ENCODE data around the gene PDE8B.

PDE8B gene

GRCh38 chr5:77208507-77209163, 1.8 kb upstream of the PDE8B start:
- Mint-ChIP-seq H3K36me3 (ENCODE audit: low read depth) (no peaks in the 10 kb centered on the region), H3K27ac (no peak overlapping the region), H3K9me3 (no peaks in the 10 kb centered on the region), H3K4me3 (no peak overlapping the region), H3K4me1 (peaks cover 11% of the 10 kb centered on the region), H3K27me3 (peaks cover 48% of the 10 kb centered on the region)
- DNase-seq (no peak), ATAC-seq (no peak)

GRCh38 chr5:77209495-77210090, 887 bp upstream of the PDE8B start:
- no peaks in the 10 kb centered on the region for H3K36me3 Mint-ChIP-seq (ENCODE audit: low read depth)
- H3K4me3 Mint-ChIP-seq, result peak overlapping the region; percentile 75
- H3K27ac Mint-ChIP-seq, result no peak overlapping the region
- ATAC-seq (no peak), DNase-seq (no peak)
- H3K4me1 Mint-ChIP-seq, result peaks cover 11% of the 10 kb centered on the region
- H3K27me3 Mint-ChIP-seq, result peaks cover 57% of the 10 kb centered on the region
- no peaks in the 10 kb centered on the region for H3K9me3 Mint-ChIP-seq

- no peak for ATAC-seq
Measured at GRCh38 chr5:77210964-77211690, 647 bp downstream of the PDE8B start.

GRCh38 chr5:77211691-77212047, 1.2 kb downstream of the PDE8B start:
- DNase-seq (no peak), ATAC-seq (no peak)
- H3K36me3 Mint-ChIP-seq (ENCODE audit: low read depth), result no peaks in the 10 kb centered on the region
- H3K27me3 Mint-ChIP-seq, result peaks cover 66% of the 10 kb centered on the region
- no peak overlapping the region for H3K27ac Mint-ChIP-seq
- no peaks in the 10 kb centered on the region for H3K9me3 Mint-ChIP-seq
- H3K4me3 Mint-ChIP-seq, result peak overlapping the region; percentile 67
- H3K4me1 Mint-ChIP-seq, result peaks cover 11% of the 10 kb centered on the region

More at GRCh38 chr5:77210964-77211690, 647 bp downstream of the PDE8B start:
- no peak for DNase-seq
- Mint-ChIP-seq H3K36me3 (ENCODE audit: low read depth) (no peaks in the 10 kb centered on the region), H3K27ac (no peak overlapping the region), H3K4me3 (peak overlapping the region; percentile 67), H3K4me1 (peaks cover 11% of the 10 kb centered on the region), H3K27me3 (peaks cover 67% of the 10 kb centered on the region), H3K9me3 (no peaks in the 10 kb centered on the region)

GRCh38 chr5:77213601-77214000, 3.1 kb downstream of the PDE8B start:
- DNase-seq (no peak), ATAC-seq (no peak)
- Mint-ChIP-seq H3K4me1 (peaks cover 11% of the 10 kb centered on the region), H3K27ac (no peak overlapping the region), H3K27me3 (peaks cover 62% of the 10 kb centered on the region), H3K9me3 (no peaks in the 10 kb centered on the region), H3K36me3 (ENCODE audit: low read depth) (no peaks in the 10 kb centered on the region), H3K4me3 (no peak overlapping the region)

- no peak for DNase-seq
- Mint-ChIP-seq H3K36me3 (ENCODE audit: low read depth) (no peaks in the 10 kb centered on the region), H3K27ac (no peak overlapping the region), H3K4me1 (peaks cover 11% of the 10 kb centered on the region), H3K9me3 (no peaks in the 10 kb centered on the region), H3K27me3 (peaks cover 57% of the 10 kb centered on the region), H3K4me3 (no peak overlapping the region)
- no peak for ATAC-seq
Measured at GRCh38 chr5:77214151-77214550, 3.7 kb downstream of the PDE8B start.

GRCh38 chr5:77218263-77218662, 7.8 kb downstream of the PDE8B start:
- H3K36me3 Mint-ChIP-seq (ENCODE audit: low read depth), result no peaks in the 10 kb centered on the region
- peaks cover 36% of the 10 kb centered on the region for H3K27me3 Mint-ChIP-seq
- DNase-seq (no peak), ATAC-seq (no peak)
- H3K27ac Mint-ChIP-seq, result no peak overlapping the region
- no peak overlapping the region for H3K4me3 Mint-ChIP-seq
- H3K9me3 Mint-ChIP-seq, result no peaks in the 10 kb centered on the region
- H3K4me1 Mint-ChIP-seq, result no peaks in the 10 kb centered on the region

GRCh38 chr5:77221115-77221514, 10.6 kb downstream of the PDE8B start:
- Mint-ChIP-seq H3K4me1 (no peaks in the 10 kb centered on the region), H3K4me3 (no peak overlapping the region), H3K27me3 (peaks cover 28% of the 10 kb centered on the region), H3K36me3 (ENCODE audit: low read depth) (no peaks in the 10 kb centered on the region), H3K9me3 (no peaks in the 10 kb centered on the region), H3K27ac (no peak overlapping the region)
- DNase-seq, result no peak
- no peak for ATAC-seq

GRCh38 chr5:77222722-77223121, 12.2 kb downstream of the PDE8B start:
- Mint-ChIP-seq H3K4me3 (no peak overlapping the region), H3K27ac (no peak overlapping the region), H3K9me3 (no peaks in the 10 kb centered on the region), H3K36me3 (ENCODE audit: low read depth) (no peaks in the 10 kb centered on the region), H3K27me3 (peaks cover 25% of the 10 kb centered on the region), H3K4me1 (no peaks in the 10 kb centered on the region)
- DNase-seq, result no peak
- ATAC-seq, result no peak

- no peaks in the 10 kb centered on the region for H3K36me3 Mint-ChIP-seq (ENCODE audit: low read depth)
- ATAC-seq (no peak), DNase-seq (no peak)
- H3K27me3 Mint-ChIP-seq, result peaks cover 23% of the 10 kb centered on the region
- no peaks in the 10 kb centered on the region for H3K9me3 Mint-ChIP-seq
- no peak overlapping the region for H3K27ac Mint-ChIP-seq
- no peaks in the 10 kb centered on the region for H3K4me1 Mint-ChIP-seq
- no peak overlapping the region for H3K4me3 Mint-ChIP-seq
Measured at GRCh38 chr5:77223653-77224052, 13.2 kb downstream of the PDE8B start.

GRCh38 chr5:77224672-77225355, 14.3 kb downstream of the PDE8B start:
- H3K27me3 Mint-ChIP-seq, result peaks cover 25% of the 10 kb centered on the region
- H3K4me3 Mint-ChIP-seq, result no peak overlapping the region
- peaks cover 3% of the 10 kb centered on the region for H3K9me3 Mint-ChIP-seq
- ATAC-seq, result no peak
- DNase-seq, result no peak
- H3K36me3 Mint-ChIP-seq (ENCODE audit: low read depth), result no peaks in the 10 kb centered on the region
- H3K4me1 Mint-ChIP-seq, result no peaks in the 10 kb centered on the region
- H3K27ac Mint-ChIP-seq, result no peak overlapping the region

GRCh38 chr5:77225531-77225930, 15.1 kb downstream of the PDE8B start:
- Mint-ChIP-seq H3K27me3 (peaks cover 22% of the 10 kb centered on the region), H3K4me3 (no peak overlapping the region), H3K4me1 (peaks cover 1% of the 10 kb centered on the region), H3K36me3 (ENCODE audit: low read depth) (no peaks in the 10 kb centered on the region), H3K9me3 (peaks cover 6% of the 10 kb centered on the region), H3K27ac (no peak overlapping the region)
- ATAC-seq (no peak), DNase-seq (no peak)

GRCh38 chr5:77229887-77230286, 19.4 kb downstream of the PDE8B start:
- Mint-ChIP-seq H3K36me3 (ENCODE audit: low read depth) (no peaks in the 10 kb centered on the region), H3K27ac (no peak overlapping the region), H3K9me3 (peaks cover 6% of the 10 kb centered on the region), H3K4me1 (peaks cover 8% of the 10 kb centered on the region), H3K27me3 (peaks cover 24% of the 10 kb centered on the region), H3K4me3 (no peak overlapping the region)
- DNase-seq, result no peak
- no peak for ATAC-seq

- Mint-ChIP-seq H3K27ac (no peak overlapping the region), H3K27me3 (peaks cover 23% of the 10 kb centered on the region), H3K4me1 (peaks cover 8% of the 10 kb centered on the region), H3K9me3 (peaks cover 6% of the 10 kb centered on the region), H3K36me3 (ENCODE audit: low read depth) (no peaks in the 10 kb centered on the region), H3K4me3 (no peak overlapping the region)
- DNase-seq (no peak), ATAC-seq (no peak)
Measured at GRCh38 chr5:77230727-77231470, 20.4 kb downstream of the PDE8B start.

Measured in activated naive CD8-positive, alpha-beta T cell treated with anti-CD3 and anti-CD28 coated beads, Interleukin-2, amount 50 U/mL, for 24 hours (primary cell).